Measurements from ENCODE around the gene TMEM14B.

GRCh38 chr6:10725716-10726115 lies 21.9 kb upstream of the TMEM14B start:
- no peak for TF ChIP-seq EZH2 (IDR thresholded peaks at IDR 0.05; ENCODE audit: low read depth)
- TF ChIP-seq, protein P1, sequence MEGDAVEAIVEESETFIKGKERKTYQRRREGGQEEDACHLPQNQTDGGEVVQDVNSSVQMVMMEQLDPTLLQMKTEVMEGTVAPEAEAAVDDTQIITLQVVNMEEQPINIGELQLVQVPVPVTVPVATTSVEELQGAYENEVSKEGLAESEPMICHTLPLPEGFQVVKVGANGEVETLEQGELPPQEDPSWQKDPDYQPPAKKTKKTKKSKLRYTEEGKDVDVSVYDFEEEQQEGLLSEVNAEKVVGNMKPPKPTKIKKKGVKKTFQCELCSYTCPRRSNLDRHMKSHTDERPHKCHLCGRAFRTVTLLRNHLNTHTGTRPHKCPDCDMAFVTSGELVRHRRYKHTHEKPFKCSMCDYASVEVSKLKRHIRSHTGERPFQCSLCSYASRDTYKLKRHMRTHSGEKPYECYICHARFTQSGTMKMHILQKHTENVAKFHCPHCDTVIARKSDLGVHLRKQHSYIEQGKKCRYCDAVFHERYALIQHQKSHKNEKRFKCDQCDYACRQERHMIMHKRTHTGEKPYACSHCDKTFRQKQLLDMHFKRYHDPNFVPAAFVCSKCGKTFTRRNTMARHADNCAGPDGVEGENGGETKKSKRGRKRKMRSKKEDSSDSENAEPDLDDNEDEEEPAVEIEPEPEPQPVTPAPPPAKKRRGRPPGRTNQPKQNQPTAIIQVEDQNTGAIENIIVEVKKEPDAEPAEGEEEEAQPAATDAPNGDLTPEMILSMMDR (conservative IDR thresholded peaks at IDR 0.05), result no peak

Data from PC-9 (cell line).